HCT116 (cell line): ENCODE measurements around the gene TBC1D14.

Experiments used
- CTCF ChIP-seq, 3 experiments: fragments of 200-600 bp in 1 of 3; sonication (generic) in 1 of 3; IDR thresholded peaks in 2 of 3; conservative IDR thresholded peaks in 1 of 3; 2 replicates each; pipeline ENCODE4 v1.5.1; 2012 to 2017; ENCODE audit warnings: low read depth in 2 of 3, low read length in 2 of 3, antibody characterized with exemption in 1 of 3, borderline replicate concordance in 1 of 3, control low read depth in 1 of 3, mild to moderate bottlenecking in 1 of 3, mixed read lengths in 1 of 3, mixed run types in 1 of 3, moderate library complexity in 1 of 3; ENCODE audit not compliant: insufficient read depth in 1 of 3
- POLR2AphosphoS5 ChIP-seq: IDR thresholded peaks from 2 replicates; pipeline ENCODE4 v1.6.1; 2011; ENCODE audit warnings: mild to moderate bottlenecking, low read depth, low read length, moderate library complexity
- ZFX ChIP-seq: fragments of 450-650 bp; IDR thresholded peaks from 2 replicates; pipeline ENCODE4 v1.6.1; 2017

GRCh38 chr4:6889101-6889735 is 20.4 kb upstream of the TBC1D14 start:
- TF ChIP-seq POLR2AphosphoS5 = no peak
- TF ChIP-seq CTCF (IDR thresholded peaks at IDR 0.05 in 2 of 3, conservative IDR thresholded peaks at IDR 0.05 in 1 of 3; ENCODE audit: borderline replicate concordance in 1 of 3, insufficient read depth in 1 of 3, low read depth in 2 of 3, low read length in 2 of 3) = no peak
- no peak for TF ChIP-seq ZFX
